GM19193 (cell line): Measurements from ENCODE around the gene BCAS1.

Experiments used
- POLR2A ChIP-seq: IDR thresholded peaks from 4 replicates; pipeline ENCODE4 v1.6.1; 2011; ENCODE audit not compliant: insufficient read depth, insufficient read length; ENCODE audit errors: extremely low read depth

Gene BCAS1

GRCh38 chr20:53981752-53982437 lies 88.5 kb downstream of the BCAS1 start:
- no peak for TF ChIP-seq POLR2A

GRCh38 chr20:53981130-53981529 lies 89.3 kb downstream of the BCAS1 start:
- no peak for TF ChIP-seq POLR2A

GRCh38 chr20:53980031-53980465 lies 90.3 kb downstream of the BCAS1 start:
- no peak for TF ChIP-seq POLR2A

GRCh38 chr20:53978497-53978896 lies 91.9 kb downstream of the BCAS1 start:
- TF ChIP-seq POLR2A = no peak

GRCh38 chr20:53977391-53977790 lies 93.0 kb downstream of the BCAS1 start:
- no peak for TF ChIP-seq POLR2A

GRCh38 chr20:53975761-53976160 lies 94.6 kb downstream of the BCAS1 start:
- no peak for TF ChIP-seq POLR2A

GRCh38 chr20:53974785-53975555 lies 95.4 kb downstream of the BCAS1 start:
- TF ChIP-seq POLR2A = no peak

- TF ChIP-seq POLR2A = no peak
Measured at GRCh38 chr20:53972179-53972578, 98.2 kb downstream of the BCAS1 start.

- TF ChIP-seq POLR2A = no peak
Measured at GRCh38 chr20:53971096-53971683, 99.2 kb downstream of the BCAS1 start.

- no peak for TF ChIP-seq POLR2A
Measured at GRCh38 chr20:53970232-53970631, 100.2 kb downstream of the BCAS1 start.

GRCh38 chr20:53967527-53967926 lies 102.9 kb downstream of the BCAS1 start:
- no peak for TF ChIP-seq POLR2A

- TF ChIP-seq POLR2A = no peak
Measured at GRCh38 chr20:53966774-53967398, 103.5 kb downstream of the BCAS1 start.

- TF ChIP-seq POLR2A = no peak
Measured at GRCh38 chr20:53964501-53965253, 105.7 kb downstream of the BCAS1 start.

- no peak for TF ChIP-seq POLR2A
Measured at GRCh38 chr20:53964067-53964466, 106.3 kb downstream of the BCAS1 start.

GRCh38 chr20:53963635-53964034 lies 106.8 kb downstream of the BCAS1 start:
- no peak for TF ChIP-seq POLR2A

- TF ChIP-seq POLR2A = no peak
Measured at GRCh38 chr20:53962388-53962787, 108.0 kb downstream of the BCAS1 start.

GRCh38 chr20:53961527-53961926 lies 108.9 kb downstream of the BCAS1 start:
- TF ChIP-seq POLR2A = no peak
